ENCODE results near the gene GLDC.
"Not testable (repeated sequence)": the region's sequence is repeated elsewhere in the genome, so short reads cannot be mapped to it uniquely, and the experiment has no call there.

GLDC gene

GRCh38 chr9:6665628-6666027 is 20.1 kb upstream of the GLDC start:
- no peak for DNase-seq (ENCODE audit: insufficient read length, low spot score)
- no peak for FAIRE-seq

GRCh38 chr9:6664204-6664680 is 18.7 kb upstream of the GLDC start:
- DNase-seq (ENCODE audit: insufficient read length, low spot score), result no peak
- no peak for FAIRE-seq

- FAIRE-seq, result no peak
These were observed 15.0 kb upstream of the GLDC start for GRCh38 chr9:6660512-6660911.

GRCh38 chr9:6658628-6659353 is 13.3 kb upstream of the GLDC start:
- no peak for FAIRE-seq
- DNase-seq (ENCODE audit: insufficient read length, low spot score), result no peak

More at GRCh38 chr9:6660512-6660911, 15.0 kb upstream of the GLDC start:
- no peak for DNase-seq (ENCODE audit: insufficient read length, low spot score)

- DNase-seq (ENCODE audit: insufficient read length, low spot score) (no peak), FAIRE-seq (peak; percentile 74)
These were observed 11.2 kb upstream of the GLDC start for GRCh38 chr9:6656614-6657300.

GRCh38 chr9:6655036-6655435 is 9.5 kb upstream of the GLDC start:
- FAIRE-seq (peak; percentile 99), DNase-seq (ENCODE audit: insufficient read length, low spot score) (no peak)

GRCh38 chr9:6646293-6646636 is 736 bp upstream of the GLDC start:
- peak; percentile 92 for FAIRE-seq
- no peak for DNase-seq (ENCODE audit: insufficient read length, low spot score)

- not testable (repeated sequence) for DNase-seq (ENCODE audit: insufficient read length, low spot score); FAIRE-seq
These were observed 499 bp downstream of the GLDC start for GRCh38 chr9:6645105-6645354.

GRCh38 chr9:6644346-6645104 is 1.0 kb downstream of the GLDC start:
- peak; percentile 63 for FAIRE-seq

GRCh38 chr9:6641961-6642360 is 3.6 kb downstream of the GLDC start:
- FAIRE-seq, result no peak

More at GRCh38 chr9:6644346-6645104, 1.0 kb downstream of the GLDC start:
- DNase-seq (ENCODE audit: insufficient read length, low spot score), result no peak

GRCh38 chr9:6641561-6641960 is 4.0 kb downstream of the GLDC start:
- FAIRE-seq, result no peak
- DNase-seq (ENCODE audit: insufficient read length, low spot score), result no peak

More at GRCh38 chr9:6641961-6642360, 3.6 kb downstream of the GLDC start:
- DNase-seq (ENCODE audit: insufficient read length, low spot score), result no peak

GRCh38 chr9:6641056-6641455 is 4.5 kb downstream of the GLDC start:
- FAIRE-seq (no peak), DNase-seq (ENCODE audit: insufficient read length, low spot score) (no peak)

- FAIRE-seq, result no peak
- no peak for DNase-seq (ENCODE audit: insufficient read length, low spot score)
These were observed 5.1 kb downstream of the GLDC start for GRCh38 chr9:6640268-6641051.

GRCh38 chr9:6639622-6640021 is 5.9 kb downstream of the GLDC start:
- no peak for DNase-seq (ENCODE audit: insufficient read length, low spot score)
- peak; percentile 47 for FAIRE-seq

GRCh38 chr9:6634444-6634843 is 11.1 kb downstream of the GLDC start:
- FAIRE-seq, result no peak
- no peak for DNase-seq (ENCODE audit: insufficient read length, low spot score)

- DNase-seq (ENCODE audit: insufficient read length, low spot score) (no peak), FAIRE-seq (no peak)
These were observed 12.2 kb downstream of the GLDC start for GRCh38 chr9:6633378-6633777.

- peak; percentile 81 for DNase-seq (ENCODE audit: insufficient read length, low spot score)
- peak; percentile 100 for FAIRE-seq
These were observed 12.9 kb downstream of the GLDC start for GRCh38 chr9:6632516-6633183.

GRCh38 chr9:6631207-6631512 is 14.4 kb downstream of the GLDC start:
- FAIRE-seq (no peak), DNase-seq (ENCODE audit: insufficient read length, low spot score) (no peak)

- DNase-seq (ENCODE audit: insufficient read length, low spot score) (no peak), FAIRE-seq (peak; percentile 4)
These were observed 14.9 kb downstream of the GLDC start for GRCh38 chr9:6630502-6631206.

GRCh38 chr9:6628704-6629103 is 16.8 kb downstream of the GLDC start:
- DNase-seq (ENCODE audit: insufficient read length, low spot score), result no peak
- no peak for FAIRE-seq

All from GM19239 (cell line).